RWPE1 (cell line): Measurements from ENCODE around the gene CATSPER1.
"Not testable (repeated sequence)": the region's sequence is repeated elsewhere in the genome, so short reads cannot be mapped to it uniquely, and the experiment has no call there.

Experiments used
- CTCF ChIA-PET: fragments of 350-600 bp; sonication (Branson Sonifier 250); formaldehyde crosslinking; extraction: SDS; loops from one replicate; lab custom pipeline; 2021; lab: Yijun Ruan, JAX
- POLR2A ChIA-PET: fragments of 400-600 bp; formaldehyde crosslinking; extraction: SDS; loops from one replicate; lab custom pipeline; 2020; ENCODE audit warnings: antibody characterized with exemption; ENCODE audit not compliant: low non-redundant PET; lab: Yijun Ruan, JAX
- DNase-seq: peaks from one replicate; pipeline ENCODE4 v3.0.0; 2012; ENCODE audit warnings: low spot score
- H3K27ac ChIP-seq: fragments of 450-650 bp; 2 replicates; pipeline ENCODE4 v1.5.1; 2017
- CTCF ChIP-seq: fragments of 450-650 bp; conservative IDR thresholded peaks from 2 replicates; pipeline ENCODE4 v1.5.1; 2017; ENCODE audit warnings: low read depth, mild to moderate bottlenecking

CATSPER1 gene

GRCh38 chr11:66032957-66033735 lies 6.9 kb upstream of the CATSPER1 start:
- DNase-seq, result no peak
- POLR2A ChIA-PET, result no interaction called here
- no peak overlapping the region for H3K27ac ChIP-seq
- TF ChIP-seq CTCF, result no peak
- CTCF ChIA-PET, result interaction anchor here (0.8 kb wide), 1 partner anchor 10 kb away, joined by 4 read pairs; no protein-coding TSS in a partner anchor

- CTCF ChIA-PET, result interaction anchor here (0.5 to 2.5 kb wide), 13 partner anchors 11 to 330 kb away, joined by 3 to 14 read pairs (median 4); partner anchors contain the start of gene GAL3ST3
- POLR2A ChIA-PET, result not testable (repeated sequence)
Observed at GRCh38 chr11:66023186-66023440, 3.2 kb downstream of the CATSPER1 start.

GRCh38 chr11:66022401-66023185 lies 3.7 kb downstream of the CATSPER1 start:
- peak; percentile 73 for DNase-seq
- TF ChIP-seq CTCF, result peak; percentile 95
- ChIA-PET CTCF (interaction anchor here (0.5 to 2.5 kb wide), 23 partner anchors 9 to 777 kb away, joined by 3 to 14 read pairs (median 4); partner anchors contain the start of genes CST6 and GAL3ST3), POLR2A (interaction anchor here (1.0 kb wide), 2 partner anchors 20 to 138 kb away, joined by 3 to 4 read pairs; partner anchors contain the start of genes BANF1 and EIF1AD)
- no peak overlapping the region for H3K27ac ChIP-seq

More at GRCh38 chr11:66023186-66023440, 3.2 kb downstream of the CATSPER1 start:
- not testable (repeated sequence) for DNase-seq, H3K27ac ChIP-seq

GRCh38 chr11:66020618-66021357 lies 5.5 kb downstream of the CATSPER1 start:
- ChIA-PET CTCF (interaction anchor here (0.6 to 0.8 kb wide), 2 partner anchors 14 to 75 kb away, joined by 3 to 4 read pairs; no protein-coding TSS in a partner anchor), POLR2A (no interaction called here)
- TF ChIP-seq CTCF, result no peak
- DNase-seq, result peak; percentile 72
- H3K27ac ChIP-seq, result peak overlapping the region; percentile 57

- ChIA-PET POLR2A (interaction anchor here (0.5 kb wide), 1 partner anchor 122 kb away, joined by 6 read pairs; no protein-coding TSS in a partner anchor), CTCF (interaction anchor here (0.6 to 0.8 kb wide), 3 partner anchors 13 to 75 kb away, joined by 3 to 4 read pairs (median 3); no protein-coding TSS in a partner anchor)
- no peak for TF ChIP-seq CTCF
- H3K27ac ChIP-seq, result peak overlapping the region; percentile 57
- no peak for DNase-seq
Observed at GRCh38 chr11:66020212-66020611, 6.1 kb downstream of the CATSPER1 start.

GRCh38 chr11:66017321-66017720 lies 9.0 kb downstream of the CATSPER1 start:
- POLR2A ChIA-PET, result no interaction called here
- H3K27ac ChIP-seq, result no peak overlapping the region
- DNase-seq, result no peak
- CTCF ChIA-PET, result no interaction called here
- no peak for TF ChIP-seq CTCF
